Breast epithelium (tissue), 4 donors: Measurements from ENCODE around the gene GMDS. TPM values are rescaled to one million over a fixed set of nuclear protein-coding genes. Genes with fewer than 3 reads are reported as not detected.
A peak's percentile ranks its signal among the peaks of the same experiment; 100 is the strongest.

Source experiments
- DNase-seq, 2 donors: peaks; one replicate each; pipeline ENCODE4 v3.0.0-alpha.2; 2019; ENCODE audit warnings: low spot score in 2 of 2
- H3K27ac ChIP-seq, 2 donors: fragments of 200-600 bp; sonication (generic) in 1 of 2; one replicate each; pipeline ENCODE4 v1.5.1; 2016 to 2019; ENCODE audit warnings: mild to moderate bottlenecking in 1 of 2
- H3K27me3 ChIP-seq, 2 donors: fragments of 200-600 bp; sonication (generic) in 1 of 2; one replicate each; pipeline versions ENCODE4 v1.5.1 to v1.6.0; 2017 to 2019; ENCODE audit warnings: control low read depth in 1 of 2, mild to moderate bottlenecking in 1 of 2
- H3K36me3 ChIP-seq: fragments of 200-600 bp; one replicate; pipeline ENCODE4 v1.5.1; 2019
- H3K4me1 ChIP-seq, 2 donors: fragments of 200-600 bp; sonication (generic); one replicate each; pipeline ENCODE4 v1.5.1; 2016 to 2019; ENCODE audit warnings: control low read depth in 1 of 2
- H3K4me3 ChIP-seq, 3 donors: fragments of 200-600 bp; sonication (generic); 1 replicate in 2 of 3; 2 replicates in 1 of 3; pipeline ENCODE4 v1.5.1; 2016 to 2019; ENCODE audit warnings: mild to moderate bottlenecking in 3 of 3, moderate library complexity in 2 of 3
- H3K9me3 ChIP-seq, 2 donors: fragments of 200-600 bp; sonication (generic) in 1 of 2; one replicate each; pipeline ENCODE4 v1.5.1; 2016 to 2019; ENCODE audit warnings: control low read depth in 1 of 2
- POLR2A ChIP-seq: fragments of 450-650 bp; IDR thresholded peaks from one replicate; pipeline ENCODE4 v1.6.1; 2016; ENCODE audit warnings: antibody characterized with exemption, mild to moderate bottlenecking, moderate library complexity
- POLR2AphosphoS5 ChIP-seq, 3 donors: sonication (generic); formaldehyde crosslinking; IDR thresholded peaks; one replicate each; pipeline ENCODE4 v1.6.1; 2017; ENCODE audit warnings: antibody characterized with exemption in 3 of 3
- intact Hi-C: fragments of 100-400 bp; cut with DNase I; formaldehyde crosslinking; loops from one replicate; pipeline ENCODE4 v1.15.1; 2023; ENCODE audit warnings: low total_unique reads
- total RNA-seq, 3 donors: library from RNA; depleted of rRNA; stranded (reverse); fragments of >200 nt; gene quantifications; one replicate each; pipeline ENCODE4 v1.1.0, GENCODE V29; 2016
- TF ChIP-seq, protein P1 (sequence below), 3 donors: fragments of 450-650 bp; IDR thresholded peaks; one replicate each; pipeline ENCODE4 v1.5.1; 2016 to 2017; ENCODE audit warnings: antibody characterized with exemption in 3 of 3, mild to moderate bottlenecking in 3 of 3, moderate library complexity in 3 of 3

GMDS gene
- total RNA-seq, 3 donors from 2014 or later, result 7.5 to 29.2 (median 17.0) TPM

DNA sequence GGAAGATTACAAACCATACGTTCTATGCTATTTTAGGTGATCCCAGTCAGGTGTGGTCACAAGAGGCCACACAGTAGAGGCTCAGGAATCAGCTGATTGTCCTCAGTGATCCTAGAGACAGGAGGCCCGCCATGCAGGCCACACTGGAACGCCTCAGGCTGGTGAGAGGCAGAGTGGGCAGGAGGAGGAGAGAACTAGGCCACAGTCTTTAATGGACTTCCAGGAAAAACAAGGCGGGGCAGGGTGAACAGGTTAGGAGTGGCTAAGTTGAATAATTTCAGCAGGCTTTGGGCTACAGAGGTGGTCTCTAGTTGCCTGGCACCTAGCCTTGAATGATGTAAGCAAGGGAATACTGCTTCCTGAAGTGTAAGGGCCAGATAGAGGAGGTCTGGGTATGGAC is 101.2 kb downstream of the GMDS start:
- Histone ChIP-seq H3K4me1 (no peaks in the 10 kb centered on the region), H3K9me3 (no peaks in the 10 kb centered on the region), H3K4me3 (no peak overlapping the region), H3K27me3 (no peaks in the 10 kb centered on the region), H3K27ac (no peak overlapping the region), H3K36me3 (no peaks in the 10 kb centered on the region)
- TF ChIP-seq POLR2AphosphoS5 (IDR thresholded peaks at IDR 0.05), result no peak
- TF ChIP-seq, protein P1, sequence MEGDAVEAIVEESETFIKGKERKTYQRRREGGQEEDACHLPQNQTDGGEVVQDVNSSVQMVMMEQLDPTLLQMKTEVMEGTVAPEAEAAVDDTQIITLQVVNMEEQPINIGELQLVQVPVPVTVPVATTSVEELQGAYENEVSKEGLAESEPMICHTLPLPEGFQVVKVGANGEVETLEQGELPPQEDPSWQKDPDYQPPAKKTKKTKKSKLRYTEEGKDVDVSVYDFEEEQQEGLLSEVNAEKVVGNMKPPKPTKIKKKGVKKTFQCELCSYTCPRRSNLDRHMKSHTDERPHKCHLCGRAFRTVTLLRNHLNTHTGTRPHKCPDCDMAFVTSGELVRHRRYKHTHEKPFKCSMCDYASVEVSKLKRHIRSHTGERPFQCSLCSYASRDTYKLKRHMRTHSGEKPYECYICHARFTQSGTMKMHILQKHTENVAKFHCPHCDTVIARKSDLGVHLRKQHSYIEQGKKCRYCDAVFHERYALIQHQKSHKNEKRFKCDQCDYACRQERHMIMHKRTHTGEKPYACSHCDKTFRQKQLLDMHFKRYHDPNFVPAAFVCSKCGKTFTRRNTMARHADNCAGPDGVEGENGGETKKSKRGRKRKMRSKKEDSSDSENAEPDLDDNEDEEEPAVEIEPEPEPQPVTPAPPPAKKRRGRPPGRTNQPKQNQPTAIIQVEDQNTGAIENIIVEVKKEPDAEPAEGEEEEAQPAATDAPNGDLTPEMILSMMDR (IDR thresholded peaks at IDR 0.05), result no peak
- no peak for TF ChIP-seq POLR2A
- no peak for DNase-seq
- intact Hi-C loops, result no loop called here

DNA sequence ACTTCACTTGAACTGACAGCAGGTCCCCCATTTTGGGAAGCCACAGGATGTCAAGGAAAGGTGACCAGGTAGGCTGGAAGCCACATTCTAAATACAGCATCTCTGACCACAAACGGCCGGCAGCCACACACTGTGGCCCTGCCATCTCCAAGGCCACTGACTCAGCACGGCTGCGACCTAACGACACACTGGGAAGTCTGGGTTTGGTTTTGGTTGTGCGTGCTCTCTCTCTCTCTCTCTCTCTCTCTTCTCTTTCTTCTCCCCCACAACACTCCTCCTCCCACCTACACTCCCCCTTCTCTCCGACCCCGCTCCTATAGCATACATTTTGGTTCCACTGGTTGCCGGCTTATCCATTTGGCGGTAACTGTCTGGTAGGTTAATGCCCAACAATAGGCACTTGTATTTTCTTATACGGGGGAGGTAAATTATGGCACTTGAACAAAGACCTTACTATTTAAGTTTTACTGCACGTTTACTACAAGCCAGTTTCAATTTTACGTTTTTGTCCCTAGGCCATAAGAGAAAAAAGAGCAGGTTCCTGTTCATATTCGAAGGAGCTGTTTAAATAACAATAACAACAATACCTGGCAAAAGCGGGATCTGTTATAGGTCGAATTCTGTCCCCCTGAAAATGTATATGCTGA is 103.6 kb downstream of the GMDS start:
- Histone ChIP-seq H3K36me3 (no peaks in the 10 kb centered on the region), H3K9me3 (no peaks in the 10 kb centered on the region), H3K27me3 (no peaks in the 10 kb centered on the region), H3K27ac (peak overlapping the region; percentile 20 to 58), H3K4me1 (no peaks in the 10 kb centered on the region), H3K4me3 (peak overlapping the region in 2 of 3 donors; percentile 30 to 33)
- intact Hi-C loops, result no loop called here
- TF ChIP-seq POLR2A (no peak), POLR2AphosphoS5 (IDR thresholded peaks at IDR 0.05) (no peak)
- TF ChIP-seq, protein P1 (IDR thresholded peaks at IDR 0.05), result no peak
- DNase-seq, result no peak

GRCh38 chr6:2140438-2141128 is 104.8 kb downstream of the GMDS start:
- H3K27me3 ChIP-seq, result no peaks in the 10 kb centered on the region

GRCh38 chr6:2135401-2135800 is 110.0 kb downstream of the GMDS start:
- Histone ChIP-seq H3K36me3 (no peaks in the 10 kb centered on the region), H3K27ac (no peak overlapping the region), H3K4me1 (no peaks in the 10 kb centered on the region), H3K9me3 (no peaks in the 10 kb centered on the region), H3K4me3 (no peak overlapping the region), H3K27me3 (no peaks in the 10 kb centered on the region)
- DNase-seq, result no peak
- TF ChIP-seq POLR2A (no peak), POLR2AphosphoS5 (IDR thresholded peaks at IDR 0.05) (no peak)
- TF ChIP-seq, protein P1 (IDR thresholded peaks at IDR 0.05), result no peak
- intact Hi-C loops, result no loop called here

More at GRCh38 chr6:2140438-2141128, 104.8 kb downstream of the GMDS start:
- no peak overlapping the region for H3K27ac ChIP-seq
- no peak overlapping the region for H3K4me3 ChIP-seq
- H3K36me3 ChIP-seq, result no peaks in the 10 kb centered on the region
- DNase-seq, result no peak
- intact Hi-C loops, result no loop called here
- no peak for TF ChIP-seq POLR2A
- TF ChIP-seq, protein P1 (IDR thresholded peaks at IDR 0.05), result no peak
- TF ChIP-seq POLR2AphosphoS5 (IDR thresholded peaks at IDR 0.05), result no peak
- no peaks in the 10 kb centered on the region for H3K4me1 ChIP-seq
- no peaks in the 10 kb centered on the region for H3K9me3 ChIP-seq

DNA sequence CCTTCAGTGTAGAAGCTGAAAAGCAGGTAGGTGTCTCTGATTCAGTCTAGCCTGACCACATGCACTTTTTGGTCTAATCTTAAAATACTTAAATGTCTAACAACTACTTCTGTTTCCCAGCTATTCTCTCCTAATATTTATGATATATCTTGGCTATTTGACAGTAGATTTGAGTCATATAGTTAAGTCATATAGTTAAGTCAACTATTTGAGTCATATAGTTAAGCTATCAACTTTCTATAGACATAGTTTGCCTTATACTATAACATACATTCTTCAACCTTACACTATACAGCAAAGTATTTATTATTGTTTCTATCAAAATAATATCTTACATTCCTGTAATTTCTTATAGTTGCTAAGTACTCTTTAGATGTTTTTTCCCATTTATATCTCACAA is 110.9 kb downstream of the GMDS start:
- no peak for DNase-seq
- no peaks in the 10 kb centered on the region for H3K9me3 ChIP-seq
- H3K27ac ChIP-seq, result no peak overlapping the region
- TF ChIP-seq POLR2AphosphoS5 (IDR thresholded peaks at IDR 0.05), result no peak
- H3K4me3 ChIP-seq, result no peak overlapping the region
- intact Hi-C loops, result no loop called here
- H3K4me1 ChIP-seq, result no peaks in the 10 kb centered on the region
- H3K27me3 ChIP-seq, result no peaks in the 10 kb centered on the region
- H3K36me3 ChIP-seq, result no peaks in the 10 kb centered on the region
